ENCODE results near the gene LDLRAD4. TPM values are rescaled to one million over a fixed set of nuclear protein-coding genes. Genes with fewer than 3 reads are reported as not detected.

Gene LDLRAD4
- polyA plus RNA-seq, 1 of the 3 experiments (the other 2 are of a cell fraction): 0.16 TPM

DNA sequence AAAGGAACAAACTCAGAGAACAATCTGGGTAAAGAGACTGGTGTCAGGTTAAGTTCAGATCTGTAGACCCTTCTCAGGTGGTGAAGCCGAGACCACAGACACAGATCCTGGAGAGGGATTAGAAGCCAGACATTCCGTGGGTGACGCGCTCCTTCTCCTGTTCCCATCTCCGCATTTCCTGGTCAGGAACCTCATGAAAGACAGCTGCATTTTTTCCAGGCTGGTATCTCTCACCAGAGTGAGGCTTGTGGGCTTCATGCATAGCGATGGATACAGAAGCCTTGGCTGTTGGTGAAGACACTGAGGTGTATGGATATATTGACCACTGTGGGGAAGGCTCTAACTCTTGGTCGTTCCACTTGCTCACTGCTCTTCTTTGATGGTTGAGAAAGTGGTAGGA, 355.2 kb downstream of the LDLRAD4 start:
- H2AFZ ChIP-seq (ENCODE audit: low read depth): no peak overlapping the region
- POLR2A ChIA-PET: no interaction called here

GRCh38 chr18:13574355-13574754, 355.8 kb downstream of the LDLRAD4 start:
- H3K4me2 ChIP-seq: no peak overlapping the region
- TF ChIP-seq REST (IDR thresholded peaks at IDR 0.05; ENCODE audit: low read depth, low read length): no peak
- TF ChIP-seq SIN3A (IDR thresholded peaks at IDR 0.05; ENCODE audit: borderline replicate concordance, low read depth, low read length): no peak
- no peak for TF ChIP-seq NFIC (IDR thresholded peaks at IDR 0.05; ENCODE audit: borderline replicate concordance)
- no peak for TF ChIP-seq RAD21 (IDR thresholded peaks at IDR 0.05; ENCODE audit: low read length)
- TF ChIP-seq EP300 (IDR thresholded peaks at IDR 0.05; ENCODE audit: borderline replicate concordance in 1 of 2, low read depth in 1 of 2, low read length in 1 of 2): no peak
- TF ChIP-seq RXRA (IDR thresholded peaks at IDR 0.05; ENCODE audit: borderline replicate concordance, low read depth): no peak
- no peak for TF ChIP-seq NRF1 (IDR thresholded peaks at IDR 0.05; ENCODE audit: low read depth, low read length)
- TF ChIP-seq, protein P1, sequence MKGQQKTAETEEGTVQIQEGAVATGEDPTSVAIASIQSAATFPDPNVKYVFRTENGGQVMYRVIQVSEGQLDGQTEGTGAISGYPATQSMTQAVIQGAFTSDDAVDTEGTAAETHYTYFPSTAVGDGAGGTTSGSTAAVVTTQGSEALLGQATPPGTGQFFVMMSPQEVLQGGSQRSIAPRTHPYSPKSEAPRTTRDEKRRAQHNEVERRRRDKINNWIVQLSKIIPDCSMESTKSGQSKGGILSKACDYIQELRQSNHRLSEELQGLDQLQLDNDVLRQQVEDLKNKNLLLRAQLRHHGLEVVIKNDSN (IDR thresholded peaks at IDR 0.05; ENCODE audit: borderline replicate concordance, low read depth): no peak
- no peak for TF ChIP-seq FOXJ3 (CRISPR knock-in tag; IDR thresholded peaks at IDR 0.05)
- 66% methylated on average over 6 of the region's 10 CpGs for WGBS (ENCODE audit: low lambda C conversion rate)
- H4K20me1 ChIP-seq (ENCODE audit: insufficient read depth): no peaks in the 10 kb centered on the region
- DNase-seq: no peak
- no peaks in the 10 kb centered on the region for H3F3A ChIP-seq (replicated peaks; ENCODE audit: insufficient read depth)
- H3K9me2 ChIP-seq: no peaks in the 10 kb centered on the region
- no peak overlapping the region for H3K9ac ChIP-seq
- no peak overlapping the region for H3K27ac ChIP-seq (ENCODE audit: low read depth in 2 of 2, low read length in 1 of 2)
- CTCF ChIA-PET: interaction anchor here (1.1 kb wide), 1 partner anchor 11 kb away, joined by 3 read pairs; no protein-coding TSS in a partner anchor
- H3K4me3 ChIP-seq (ENCODE audit: low read depth in 2 of 2, low read length in 1 of 2): no peak overlapping the region
- H3K27me3 ChIP-seq (ENCODE audit: insufficient read depth): no peaks in the 10 kb centered on the region
- H3K36me3 ChIP-seq (replicated peaks in 1 of 2; ENCODE audit: control insufficient read depth in 1 of 2, insufficient read depth in 2 of 2, low read length in 1 of 2): no peaks in the 10 kb centered on the region
- POLR2A ChIA-PET: no interaction called here
- H2AFZ ChIP-seq (ENCODE audit: low read depth): no peak overlapping the region
- no peaks in the 10 kb centered on the region for H3K9me3 ChIP-seq
- peaks cover 0 to 18% of the 10 kb centered on the region in 2 experiments; a peak in 2 of 4 replicates for H3K4me1 ChIP-seq (ENCODE audit: control insufficient read depth in 1 of 2, insufficient read depth in 2 of 2, low read depth in 1 of 2, low read length in 1 of 2)
- H3K79me2 ChIP-seq (ENCODE audit: insufficient read depth): no peaks in the 10 kb centered on the region

More for the DNA sequence above, 355.2 kb downstream of the LDLRAD4 start:
- Histone ChIP-seq H3F3A (replicated peaks; ENCODE audit: insufficient read depth) (no peaks in the 10 kb centered on the region), H3K36me3 (replicated peaks in 1 of 2; ENCODE audit: control insufficient read depth in 1 of 2, insufficient read depth in 2 of 2, low read length in 1 of 2) (no peaks in the 10 kb centered on the region), H3K9ac (no peak overlapping the region), H3K9me2 (no peaks in the 10 kb centered on the region), H3K27me3 (ENCODE audit: insufficient read depth) (no peaks in the 10 kb centered on the region), H4K20me1 (ENCODE audit: insufficient read depth) (no peaks in the 10 kb centered on the region), H3K4me1 (ENCODE audit: control insufficient read depth in 1 of 2, insufficient read depth in 2 of 2, low read depth in 1 of 2, low read length in 1 of 2) (peaks cover 0 to 18% of the 10 kb centered on the region in 2 experiments; a peak in 2 of 4 replicates), H3K4me3 (ENCODE audit: low read depth in 2 of 2, low read length in 1 of 2) (no peak overlapping the region), H3K9me3 (no peaks in the 10 kb centered on the region), H3K4me2 (no peak overlapping the region), H3K79me2 (ENCODE audit: insufficient read depth) (no peaks in the 10 kb centered on the region), H3K27ac (ENCODE audit: low read depth in 2 of 2, low read length in 1 of 2) (no peak overlapping the region)
- CTCF ChIA-PET: no interaction called here
- WGBS (ENCODE audit: low lambda C conversion rate): 82% methylated on average over 7 of the region's 7 CpGs
- no peak for TF ChIP-seq MEF2A (IDR thresholded peaks at IDR 0.05; ENCODE audit: borderline replicate concordance, low read depth)
- TF ChIP-seq NFIC (IDR thresholded peaks at IDR 0.05; ENCODE audit: borderline replicate concordance): no peak
- no peak for TF ChIP-seq GABPA (IDR thresholded peaks at IDR 0.05; ENCODE audit: low read depth)
- DNase-seq: no peak

Measured in SK-N-SH (cell line).